Neuron (in vitro differentiated cells): ENCODE measurements around the gene ERC1.

Experiments used
- H2AFZ ChIP-seq: one replicate; pipeline ENCODE4 v1.6.1; 2013; ENCODE audit warnings: low read depth, mild to moderate bottlenecking, inconsistent platforms, low read length, moderate library complexity
- H3K27me3 ChIP-seq: one replicate; pipeline ENCODE4 v1.6.1; 2013; ENCODE audit warnings: low read length; ENCODE audit not compliant: insufficient read depth
- H3K36me3 ChIP-seq: one replicate; pipeline ENCODE4 v1.6.1; 2013; ENCODE audit warnings: low read length; ENCODE audit not compliant: insufficient read depth
- H3K4me1 ChIP-seq: one replicate; pipeline ENCODE4 v1.6.1; 2013; ENCODE audit warnings: low read length; ENCODE audit not compliant: insufficient read depth
- H3K4me3 ChIP-seq: 2 replicates; pipeline ENCODE4 v1.5.1; 2013; ENCODE audit warnings: mild to moderate bottlenecking, low read length, moderate library complexity
- H3K9me3 ChIP-seq: one replicate; pipeline ENCODE4 v1.6.1; 2013; ENCODE audit warnings: low read length

ERC1 gene

DNA sequence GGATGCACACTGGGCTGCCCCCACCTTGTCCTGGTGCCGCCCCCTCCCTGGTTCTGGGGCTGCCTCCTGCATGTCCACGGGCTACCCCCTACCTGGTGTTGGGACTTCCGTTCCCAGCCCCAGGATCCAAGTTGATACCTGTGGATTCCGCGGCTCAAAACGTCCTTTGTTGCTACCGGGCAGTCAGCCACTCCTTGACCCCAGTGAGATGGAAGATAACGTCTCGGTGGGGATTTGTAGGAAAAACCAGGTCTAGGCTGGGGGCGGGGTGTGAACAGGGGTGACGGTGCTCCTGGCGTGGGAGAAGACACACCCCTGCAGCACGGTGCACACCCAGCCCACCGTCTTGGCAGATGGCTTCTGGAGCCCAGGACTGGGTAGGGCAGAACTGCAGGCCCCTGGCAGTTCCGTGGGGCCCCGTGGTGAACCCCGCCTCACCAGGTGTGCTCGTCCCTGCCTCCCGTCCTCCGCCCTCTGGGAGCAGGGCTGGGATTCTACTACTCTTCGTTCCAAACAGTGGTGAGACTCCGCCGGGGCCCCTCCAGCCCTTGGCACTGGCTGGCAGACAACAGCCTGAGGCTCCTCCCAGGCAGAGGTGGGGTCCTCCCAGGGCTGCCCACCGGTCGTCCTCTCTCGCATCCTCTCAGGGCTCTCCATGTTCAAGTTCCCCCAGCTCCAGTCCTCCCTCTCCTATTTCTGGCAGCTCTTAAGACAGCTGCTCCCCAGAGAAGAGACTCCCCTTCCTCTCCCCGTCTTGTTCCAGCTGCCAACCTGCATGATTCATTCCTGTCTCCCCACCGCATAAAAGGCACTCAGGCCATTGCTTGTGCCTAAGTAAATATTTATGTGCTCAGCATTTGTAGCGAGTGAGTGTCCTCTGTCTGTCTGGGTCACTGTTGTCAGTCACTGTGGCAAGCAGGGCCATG, 527.8 kb downstream of the ERC1 start:
- Histone ChIP-seq H3K4me1 (peaks cover 3% of the 10 kb centered on the region), H3K27me3 (no peaks in the 10 kb centered on the region), H2AFZ (no peak overlapping the region), H3K9me3 (no peaks in the 10 kb centered on the region), H3K36me3 (no peaks in the 10 kb centered on the region), H3K4me3 (no peak overlapping the region)

DNA sequence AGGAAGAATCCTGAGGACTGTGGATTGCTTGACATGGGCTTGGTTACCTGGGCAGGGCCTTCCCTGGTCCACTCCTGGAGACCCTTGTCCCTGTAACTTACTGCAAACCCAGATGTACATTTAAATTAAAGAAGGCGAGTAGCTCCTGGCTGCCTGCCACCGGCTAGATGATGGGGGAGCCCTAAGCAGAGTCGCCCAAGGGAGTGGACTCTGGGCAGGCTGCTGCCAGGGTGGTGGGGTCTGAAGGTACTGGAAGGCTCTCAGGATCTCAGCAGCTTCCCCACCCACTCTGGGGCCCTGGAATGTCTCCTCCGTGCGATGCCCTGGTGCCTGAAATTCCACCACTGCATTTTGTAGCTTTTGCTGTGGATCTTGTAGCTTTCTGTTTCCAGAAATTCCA, 528.6 kb downstream of the ERC1 start:
- H3K4me3 ChIP-seq, result no peak overlapping the region
- H2AFZ ChIP-seq, result no peak overlapping the region
- H3K9me3 ChIP-seq, result no peaks in the 10 kb centered on the region
- no peaks in the 10 kb centered on the region for H3K27me3 ChIP-seq
- peaks cover 3% of the 10 kb centered on the region for H3K4me1 ChIP-seq
- no peaks in the 10 kb centered on the region for H3K36me3 ChIP-seq

- H3K4me1 ChIP-seq, result peaks cover 3% of the 10 kb centered on the region
- H3K4me3 ChIP-seq, result no peak overlapping the region
- H3K9me3 ChIP-seq, result no peaks in the 10 kb centered on the region
- peaks cover 8% of the 10 kb centered on the region for H3K27me3 ChIP-seq
- H2AFZ ChIP-seq, result no peak overlapping the region
- H3K36me3 ChIP-seq, result no peaks in the 10 kb centered on the region
These were observed 532.0 kb downstream of the ERC1 start for GRCh38 chr12:1523046-1523445.

- Histone ChIP-seq H3K4me1 (peaks cover 3% of the 10 kb centered on the region), H3K27me3 (peaks cover 12% of the 10 kb centered on the region), H3K9me3 (no peaks in the 10 kb centered on the region), H3K36me3 (no peaks in the 10 kb centered on the region), H3K4me3 (no peak overlapping the region), H2AFZ (no peak overlapping the region)
These were observed 532.6 kb downstream of the ERC1 start for GRCh38 chr12:1523558-1524050.

- H2AFZ ChIP-seq, result no peak overlapping the region
- no peak overlapping the region for H3K4me3 ChIP-seq
- no peaks in the 10 kb centered on the region for H3K9me3 ChIP-seq
- H3K27me3 ChIP-seq, result peaks cover 24% of the 10 kb centered on the region
- no peaks in the 10 kb centered on the region for H3K36me3 ChIP-seq
- no peaks in the 10 kb centered on the region for H3K4me1 ChIP-seq
These were observed 534.8 kb downstream of the ERC1 start for GRCh38 chr12:1525858-1526257.

DNA sequence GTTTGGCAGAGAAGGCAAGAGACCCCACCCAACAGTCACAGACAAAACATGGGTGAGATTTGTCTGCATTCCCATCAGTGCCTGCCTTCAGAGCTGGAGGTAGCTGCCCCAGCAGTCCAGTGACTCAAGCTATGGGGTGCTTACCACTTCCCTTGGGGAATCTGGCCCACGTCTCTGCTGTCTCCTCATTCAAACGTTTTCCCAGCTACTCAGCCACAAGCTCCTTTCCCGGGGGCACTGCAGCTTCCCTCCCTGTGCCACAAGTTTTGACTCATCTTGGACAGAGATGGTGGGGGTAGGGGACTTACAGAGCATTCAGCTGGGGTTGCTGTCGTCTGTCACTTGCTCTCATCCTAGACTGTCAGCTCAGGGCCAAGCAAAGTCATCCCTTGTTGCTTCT, 536.8 kb downstream of the ERC1 start:
- H3K4me3 ChIP-seq, result no peak overlapping the region
- peaks cover 6% of the 10 kb centered on the region for H3K4me1 ChIP-seq
- H2AFZ ChIP-seq, result no peak overlapping the region
- peaks cover 30% of the 10 kb centered on the region for H3K27me3 ChIP-seq
- H3K9me3 ChIP-seq, result no peaks in the 10 kb centered on the region
- no peaks in the 10 kb centered on the region for H3K36me3 ChIP-seq

- Histone ChIP-seq H3K36me3 (no peaks in the 10 kb centered on the region), H2AFZ (no peak overlapping the region), H3K9me3 (no peaks in the 10 kb centered on the region), H3K27me3 (peaks cover 30% of the 10 kb centered on the region), H3K4me1 (peaks cover 6% of the 10 kb centered on the region), H3K4me3 (no peak overlapping the region)
These were observed 537.8 kb downstream of the ERC1 start for GRCh38 chr12:1528791-1529190.

GRCh38 chr12:1529228-1529861, 538.3 kb downstream of the ERC1 start:
- H3K36me3 ChIP-seq, result no peaks in the 10 kb centered on the region
- H2AFZ ChIP-seq, result peak overlapping the region; percentile 87
- H3K27me3 ChIP-seq, result peaks cover 30% of the 10 kb centered on the region
- peaks cover 6% of the 10 kb centered on the region for H3K4me1 ChIP-seq
- no peaks in the 10 kb centered on the region for H3K9me3 ChIP-seq
- H3K4me3 ChIP-seq, result peak overlapping the region; percentile 45

GRCh38 chr12:1529862-1530591, 539.0 kb downstream of the ERC1 start:
- Histone ChIP-seq H2AFZ (peak overlapping the region; percentile 87), H3K9me3 (no peaks in the 10 kb centered on the region), H3K27me3 (peaks cover 30% of the 10 kb centered on the region), H3K4me1 (peaks cover 6% of the 10 kb centered on the region), H3K4me3 (peak overlapping the region; percentile 45), H3K36me3 (no peaks in the 10 kb centered on the region)

DNA sequence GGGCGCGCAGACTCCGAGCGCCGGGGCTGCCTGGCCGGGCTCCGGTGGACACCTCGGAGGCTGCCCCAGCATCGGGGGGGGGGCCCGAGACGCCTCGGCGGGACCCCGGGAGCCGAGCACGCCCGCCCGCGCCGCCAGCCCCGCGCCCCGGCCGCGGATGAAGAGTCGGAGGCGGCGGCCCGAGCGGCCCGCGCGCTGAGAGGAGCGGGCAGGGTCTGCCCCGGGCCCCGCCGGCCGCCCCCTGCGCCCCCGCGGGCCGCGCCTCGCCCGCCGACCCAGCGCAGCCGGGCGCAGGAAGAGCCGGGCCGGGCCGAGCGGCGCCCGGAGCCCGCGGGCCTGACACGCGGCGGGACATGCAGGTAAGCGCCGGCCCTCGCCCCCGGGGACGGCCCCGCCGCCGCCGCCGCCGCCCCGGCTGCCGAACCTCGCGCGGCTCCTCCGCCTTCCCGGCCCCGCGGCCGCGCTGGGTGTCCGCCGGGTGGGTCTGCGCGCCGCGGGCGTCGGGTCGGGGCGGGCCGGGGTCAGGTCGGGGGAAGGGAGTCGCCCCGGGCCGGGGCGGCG, 539.6 kb downstream of the ERC1 start:
- H3K9me3 ChIP-seq, result no peaks in the 10 kb centered on the region
- H3K4me3 ChIP-seq, result peak overlapping the region; percentile 45
- H3K4me1 ChIP-seq, result peaks cover 6% of the 10 kb centered on the region
- peaks cover 30% of the 10 kb centered on the region for H3K27me3 ChIP-seq
- H3K36me3 ChIP-seq, result no peaks in the 10 kb centered on the region
- H2AFZ ChIP-seq, result no peak overlapping the region

- Histone ChIP-seq H3K27me3 (peaks cover 30% of the 10 kb centered on the region), H3K9me3 (no peaks in the 10 kb centered on the region), H3K36me3 (no peaks in the 10 kb centered on the region), H3K4me3 (peak overlapping the region; percentile 45), H2AFZ (peak overlapping the region; percentile 31), H3K4me1 (peaks cover 6% of the 10 kb centered on the region)
These were observed 540.2 kb downstream of the ERC1 start for GRCh38 chr12:1531153-1531653.

- Histone ChIP-seq H3K4me3 (peak overlapping the region; percentile 45), H3K27me3 (peaks cover 30% of the 10 kb centered on the region)
These were observed 540.8 kb downstream of the ERC1 start for GRCh38 chr12:1531654-1532374.

More at GRCh38 chr12:1531654-1532374, 540.8 kb downstream of the ERC1 start:
- Histone ChIP-seq H3K4me1 (peaks cover 6% of the 10 kb centered on the region), H2AFZ (no peak overlapping the region), H3K36me3 (no peaks in the 10 kb centered on the region), H3K9me3 (no peaks in the 10 kb centered on the region)
